ENCODE measurements around the gene LGALS1.
A peak's percentile ranks its signal among the peaks of the same experiment; 100 is the strongest.

The LGALS1 gene

GRCh38 chr22:37661160-37661924 is 14.1 kb upstream of the LGALS1 start:
- peak overlapping the region; percentile 97 for H3K4me3 ChIP-seq (ENCODE audit: low read depth, low read length)
- TF ChIP-seq CTCF (IDR thresholded peaks at IDR 0.05; ENCODE audit: low read depth, low read length, missing control alignments) = peak; percentile 59
- no peak for DNase-seq (ENCODE audit: low read depth)

GRCh38 chr22:37662039-37662438 is 13.4 kb upstream of the LGALS1 start:
- H3K4me3 ChIP-seq (ENCODE audit: low read depth, low read length) = no peak overlapping the region
- no peak for DNase-seq (ENCODE audit: low read depth)
- TF ChIP-seq CTCF (IDR thresholded peaks at IDR 0.05; ENCODE audit: low read depth, low read length, missing control alignments) = no peak

GRCh38 chr22:37663521-37664140 is 11.8 kb upstream of the LGALS1 start:
- no peak overlapping the region for H3K4me3 ChIP-seq (ENCODE audit: low read depth, low read length)
- TF ChIP-seq CTCF (IDR thresholded peaks at IDR 0.05; ENCODE audit: low read depth, low read length, missing control alignments) = no peak

GRCh38 chr22:37664249-37665101 is 11.0 kb upstream of the LGALS1 start:
- H3K4me3 ChIP-seq (ENCODE audit: low read depth, low read length) = no peak overlapping the region
- DNase-seq (ENCODE audit: low read depth) = no peak
- no peak for TF ChIP-seq CTCF (IDR thresholded peaks at IDR 0.05; ENCODE audit: low read depth, low read length, missing control alignments)

More at GRCh38 chr22:37663521-37664140, 11.8 kb upstream of the LGALS1 start:
- no peak for DNase-seq (ENCODE audit: low read depth)

- no peak overlapping the region for H3K4me3 ChIP-seq (ENCODE audit: low read depth, low read length)
- DNase-seq (ENCODE audit: low read depth) = no peak
- TF ChIP-seq CTCF (IDR thresholded peaks at IDR 0.05; ENCODE audit: low read depth, low read length, missing control alignments) = no peak
Measured at GRCh38 chr22:37665487-37665886, 9.9 kb upstream of the LGALS1 start.

GRCh38 chr22:37669586-37669985 is 5.8 kb upstream of the LGALS1 start:
- H3K4me3 ChIP-seq (ENCODE audit: low read depth, low read length) = no peak overlapping the region
- TF ChIP-seq CTCF (IDR thresholded peaks at IDR 0.05; ENCODE audit: low read depth, low read length, missing control alignments) = no peak
- DNase-seq (ENCODE audit: low read depth) = no peak

All from GM12864 (cell line).